Activated CD8-positive, alpha-beta T cell treated with anti-CD3 and anti-CD28 coated beads for 36 hours (primary cell): ENCODE results near the gene SLC23A1. TPM values are rescaled to one million over a fixed set of nuclear protein-coding genes. Genes with fewer than 3 reads are reported as not detected.
"Not testable (repeated sequence)": the region's sequence is repeated elsewhere in the genome, so short reads cannot be mapped to it uniquely, and the experiment has no call there.

ENCODE experiments used
- ATAC-seq: fragments of 200-7000 bp; cut with Tn5 transposase; one replicate; pipeline ENCODE4 v1.10.0; 2021; ENCODE audit warnings: mild to moderate bottlenecking, moderate library complexity
- CTCF ChIA-PET: fragments of 350-600 bp; sonication (Branson Sonifier 250); formaldehyde crosslinking; loops from one replicate; lab custom pipeline; 2021; ENCODE audit warnings: antibody characterized with exemption; lab: Charles Lee
- POLR2A ChIA-PET: fragments of 350-600 bp; sonication (Branson Sonifier 250); formaldehyde crosslinking; loops from one replicate; lab custom pipeline; 2021; ENCODE audit warnings: antibody characterized with exemption; lab: Charles Lee
- DNase-seq: peaks from one replicate; pipeline ENCODE4 v3.0.0-alpha.2; 2020
- H3K27ac Mint-ChIP-seq: one replicate; pipeline ENCODE4 v1.8.0; 2021; ENCODE audit warnings: mild to moderate bottlenecking, mixed read lengths
- H3K27me3 Mint-ChIP-seq: one replicate; pipeline ENCODE4 v1.8.0; 2021; ENCODE audit warnings: mixed read lengths
- H3K36me3 Mint-ChIP-seq: one replicate; pipeline ENCODE4 v1.8.0; 2021; ENCODE audit warnings: low read depth, mixed read lengths
- H3K4me1 Mint-ChIP-seq: one replicate; pipeline ENCODE4 v1.8.0; 2021; ENCODE audit warnings: low read depth, mixed read lengths
- H3K4me3 Mint-ChIP-seq: one replicate; pipeline ENCODE4 v1.8.0; 2021; ENCODE audit warnings: mild to moderate bottlenecking, moderate library complexity, mixed read lengths
- H3K9me3 Mint-ChIP-seq: one replicate; pipeline ENCODE4 v1.8.0; 2021; ENCODE audit warnings: mixed read lengths
- intact Hi-C: fragments of 100-400 bp; cut with micrococcal nuclease; formaldehyde crosslinking; loops from one replicate; pipeline ENCODE4 v1.10.0; 2022
- total RNA-seq, 2 experiments: library from RNA; stranded (reverse); gene quantifications; one replicate each; pipeline ENCODE4 v1.2.3, GENCODE V29; 2021
- TF ChIP-seq, protein P1 (sequence below): fragments of 200-600 bp; IDR thresholded peaks from one replicate; pipeline ENCODE4 v1.8.0; 2022; ENCODE audit warnings: antibody characterized with exemption, mild to moderate bottlenecking

Gene SLC23A1
- total RNA-seq, 2 experiments from 2014 or later = 0.63 to 0.89 TPM

DNA sequence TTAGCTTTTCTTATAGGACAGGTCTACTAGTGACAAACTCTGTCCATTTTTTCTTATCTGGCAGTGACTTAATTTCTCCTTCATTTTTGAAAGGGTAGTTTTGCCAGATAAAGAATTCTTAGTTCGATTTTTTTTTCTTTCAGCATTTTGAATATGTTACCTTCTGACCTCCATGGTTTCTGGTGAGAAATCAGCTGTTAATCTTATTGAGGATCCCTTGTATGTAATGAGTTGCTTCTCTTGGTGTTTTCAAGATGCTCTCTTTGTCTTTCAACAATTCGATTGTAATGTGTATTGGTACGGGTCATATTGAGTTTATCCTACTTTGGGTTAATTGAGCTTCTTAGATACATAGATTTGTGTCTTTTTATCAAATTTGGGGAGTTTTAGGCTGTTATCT lies 28.9 kb downstream of the SLC23A1 start:
- Mint-ChIP-seq H3K27me3 (no peaks in the 10 kb centered on the region), H3K9me3 (peaks cover 4% of the 10 kb centered on the region), H3K4me1 (peaks cover 32% of the 10 kb centered on the region), H3K27ac (peak overlapping the region; percentile 32), H3K36me3 (peaks cover 15% of the 10 kb centered on the region), H3K4me3 (no peak overlapping the region)
- POLR2A ChIA-PET = interaction anchor here (0.9 to 1.0 kb wide), 2 partner anchors 12 to 79 kb away, joined by 3 read pairs; no protein-coding TSS in a partner anchor
- TF ChIP-seq, protein P1, sequence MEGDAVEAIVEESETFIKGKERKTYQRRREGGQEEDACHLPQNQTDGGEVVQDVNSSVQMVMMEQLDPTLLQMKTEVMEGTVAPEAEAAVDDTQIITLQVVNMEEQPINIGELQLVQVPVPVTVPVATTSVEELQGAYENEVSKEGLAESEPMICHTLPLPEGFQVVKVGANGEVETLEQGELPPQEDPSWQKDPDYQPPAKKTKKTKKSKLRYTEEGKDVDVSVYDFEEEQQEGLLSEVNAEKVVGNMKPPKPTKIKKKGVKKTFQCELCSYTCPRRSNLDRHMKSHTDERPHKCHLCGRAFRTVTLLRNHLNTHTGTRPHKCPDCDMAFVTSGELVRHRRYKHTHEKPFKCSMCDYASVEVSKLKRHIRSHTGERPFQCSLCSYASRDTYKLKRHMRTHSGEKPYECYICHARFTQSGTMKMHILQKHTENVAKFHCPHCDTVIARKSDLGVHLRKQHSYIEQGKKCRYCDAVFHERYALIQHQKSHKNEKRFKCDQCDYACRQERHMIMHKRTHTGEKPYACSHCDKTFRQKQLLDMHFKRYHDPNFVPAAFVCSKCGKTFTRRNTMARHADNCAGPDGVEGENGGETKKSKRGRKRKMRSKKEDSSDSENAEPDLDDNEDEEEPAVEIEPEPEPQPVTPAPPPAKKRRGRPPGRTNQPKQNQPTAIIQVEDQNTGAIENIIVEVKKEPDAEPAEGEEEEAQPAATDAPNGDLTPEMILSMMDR = no peak
- ATAC-seq (no peak), DNase-seq (no peak)
- CTCF ChIA-PET = interaction anchor here (0.9 kb wide), 2 partner anchors 9 to 1002 kb away, joined by 3 read pairs; partner anchors contain the start of gene KDM3B
- intact Hi-C loops = no loop called here

- ATAC-seq, CTCF ChIA-PET, H3K27ac Mint-ChIP-seq, DNase-seq, intact Hi-C loops, H3K9me3 Mint-ChIP-seq, H3K4me3 Mint-ChIP-seq, POLR2A ChIA-PET, H3K27me3 Mint-ChIP-seq: not testable (repeated sequence)
- Mint-ChIP-seq H3K4me1 (peaks cover 44% of the 10 kb centered on the region), H3K36me3 (peaks cover 28% of the 10 kb centered on the region)
Observed at GRCh38 chr5:139347863-139348262, 35.2 kb downstream of the SLC23A1 start.

DNA sequence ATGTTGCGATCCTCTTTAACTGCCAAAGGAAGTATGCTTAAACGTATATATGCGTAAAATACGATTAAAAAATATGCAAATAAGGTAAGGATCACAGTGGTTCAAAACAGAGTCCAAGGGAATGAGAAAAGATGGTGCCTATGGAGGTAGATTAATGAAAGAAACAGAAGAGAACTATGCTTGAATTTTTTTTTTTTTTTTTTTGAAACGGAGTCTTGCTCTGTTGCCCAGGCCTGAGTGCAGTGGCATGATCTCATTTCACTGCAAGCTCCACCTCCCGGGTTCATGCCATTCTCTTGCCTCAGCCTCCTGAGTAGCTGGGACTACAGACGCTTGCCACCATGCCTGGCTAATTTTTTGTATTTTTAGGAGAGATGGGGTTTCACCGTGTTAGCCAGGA lies 37.7 kb downstream of the SLC23A1 start:
- H3K27me3 Mint-ChIP-seq, POLR2A ChIA-PET, intact Hi-C loops, DNase-seq, ATAC-seq, H3K4me3 Mint-ChIP-seq, H3K9me3 Mint-ChIP-seq: not testable (repeated sequence)
- peaks cover 45% of the 10 kb centered on the region for H3K4me1 Mint-ChIP-seq
- H3K36me3 Mint-ChIP-seq = peaks cover 29% of the 10 kb centered on the region
- peak overlapping the region; percentile 7 for H3K27ac Mint-ChIP-seq
- CTCF ChIA-PET = interaction anchor here (0.7 to 1.2 kb wide), 3 partner anchors 46 to 77 kb away, joined by 3 to 4 read pairs (median 4); no protein-coding TSS in a partner anchor

DNA sequence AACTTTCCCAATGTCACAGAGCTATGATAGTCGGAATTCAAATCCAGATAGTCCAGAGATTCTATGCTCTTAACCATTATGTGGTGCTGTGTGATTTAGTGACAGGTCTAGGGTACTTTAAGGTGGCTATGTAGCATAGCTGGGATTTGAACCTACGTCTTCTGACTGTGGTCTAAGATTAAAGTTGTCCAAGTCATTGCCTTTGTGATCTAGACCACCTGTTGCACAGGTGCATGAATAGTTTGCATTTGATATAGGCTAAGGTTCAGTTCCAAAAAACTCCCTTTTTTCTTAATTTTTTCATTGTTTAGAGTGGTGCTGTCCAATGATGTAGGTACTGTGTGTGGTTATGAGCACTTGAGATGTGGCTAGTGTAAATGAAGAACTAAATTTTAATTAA lies 38.9 kb downstream of the SLC23A1 start:
- peaks cover 49% of the 10 kb centered on the region for H3K4me1 Mint-ChIP-seq
- TF ChIP-seq, protein P1 = no peak
- peak overlapping the region; percentile 55 for H3K27ac Mint-ChIP-seq

DNA sequence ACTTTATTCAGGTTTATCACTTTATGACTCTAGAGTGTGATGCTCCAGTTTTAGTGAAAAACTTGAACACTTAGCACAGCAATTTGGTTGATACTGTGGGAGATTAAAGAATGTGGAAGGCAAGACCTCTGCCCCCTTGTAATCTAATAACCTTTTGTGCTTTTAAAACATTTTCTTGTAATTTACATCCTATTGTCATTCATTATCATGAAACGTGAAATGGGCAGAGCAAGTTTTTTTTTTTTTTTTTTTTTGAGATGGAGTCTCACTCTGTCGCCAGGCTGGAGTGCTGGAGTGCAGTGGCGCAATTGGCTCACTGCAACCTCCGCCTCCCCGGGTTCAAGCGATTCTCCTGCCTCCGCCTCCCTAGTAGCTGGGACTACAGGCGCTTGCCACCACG lies 39.6 kb downstream of the SLC23A1 start:
- peaks cover 26% of the 10 kb centered on the region for H3K36me3 Mint-ChIP-seq
- H3K9me3 Mint-ChIP-seq = no peaks in the 10 kb centered on the region
- H3K4me1 Mint-ChIP-seq = peaks cover 45% of the 10 kb centered on the region
- DNase-seq (no peak), ATAC-seq (no peak)
- CTCF ChIA-PET = no interaction called here
- intact Hi-C loops = loop anchor here (5.0 kb wide), 1 partner anchor 49 kb away; no protein-coding TSS in a partner anchor
- POLR2A ChIA-PET = interaction anchor here (0.6 to 1.1 kb wide), 2 partner anchors 40 to 50 kb away, joined by 3 to 4 read pairs; partner anchors contain the start of gene MATR3
- peak overlapping the region; percentile 89 for H3K4me3 Mint-ChIP-seq
- TF ChIP-seq, protein P1 = no peak
- peak overlapping the region; percentile 95 for H3K27ac Mint-ChIP-seq
- no peaks in the 10 kb centered on the region for H3K27me3 Mint-ChIP-seq

More for the DNA sequence above, 38.9 kb downstream of the SLC23A1 start:
- CTCF ChIA-PET = interaction anchor here (1.2 kb wide), 1 partner anchor 25 kb away, joined by 3 read pairs; no protein-coding TSS in a partner anchor
- POLR2A ChIA-PET = interaction anchor here (0.6 to 1.1 kb wide), 6 partner anchors 9 to 83 kb away, joined by 3 to 4 read pairs (median 3); partner anchors contain the start of gene MATR3
- H3K9me3 Mint-ChIP-seq = no peaks in the 10 kb centered on the region
- ATAC-seq (no peak), DNase-seq (no peak)
- intact Hi-C loops = loop anchor here (5.0 kb wide), 1 partner anchor 48 kb away; no protein-coding TSS in a partner anchor
- H3K27me3 Mint-ChIP-seq = no peaks in the 10 kb centered on the region
- peaks cover 29% of the 10 kb centered on the region for H3K36me3 Mint-ChIP-seq
- H3K4me3 Mint-ChIP-seq = peak overlapping the region; percentile 89

DNA sequence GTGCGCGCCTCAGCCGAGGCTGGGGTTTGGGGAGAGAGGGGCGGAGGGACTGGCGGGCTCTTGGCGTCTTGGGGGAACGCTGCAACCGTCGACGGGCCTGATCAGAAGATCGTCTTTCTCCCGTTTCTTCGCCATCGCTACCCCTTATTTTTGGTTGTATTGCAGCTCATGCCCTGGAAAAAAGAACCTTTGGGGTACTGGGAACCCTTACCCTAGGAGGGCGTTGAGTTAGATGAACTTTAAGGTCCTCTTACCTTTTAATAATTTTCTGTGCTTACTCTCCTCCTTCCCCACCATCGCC lies 40.7 kb downstream of the SLC23A1 start:
- no peak for DNase-seq
- Mint-ChIP-seq H3K9me3 (no peaks in the 10 kb centered on the region), H3K4me3 (peak overlapping the region; percentile 89), H3K27me3 (no peaks in the 10 kb centered on the region), H3K4me1 (peaks cover 42% of the 10 kb centered on the region), H3K27ac (peak overlapping the region; percentile 95), H3K36me3 (peaks cover 26% of the 10 kb centered on the region)
- ChIA-PET POLR2A (interaction anchor here (0.8 to 4.1 kb wide), 25 partner anchors 9 to 800 kb away, joined by 3 to 49 read pairs (median 5); partner anchors contain the start of genes ETF1, MATR3, MZB1 and PROB1), CTCF (interaction anchor here (0.6 to 2.2 kb wide), 18 partner anchors 9 to 73 kb away, joined by 3 to 15 read pairs (median 4); partner anchors contain the start of genes MATR3, MZB1 and PROB1)
- no peak for ATAC-seq
- TF ChIP-seq, protein P1 = no peak
- intact Hi-C loops = loop anchor here (5.0 kb wide), 1 partner anchor 50 kb away; no protein-coding TSS in a partner anchor
